Measurements from ENCODE around the gene LENG8. TPM values are rescaled to one million over a fixed set of nuclear protein-coding genes. Genes with fewer than 3 reads are reported as not detected.

Gene LENG8
- total RNA-seq, 1 experiment from 2014 or later = 196 TPM

DNA sequence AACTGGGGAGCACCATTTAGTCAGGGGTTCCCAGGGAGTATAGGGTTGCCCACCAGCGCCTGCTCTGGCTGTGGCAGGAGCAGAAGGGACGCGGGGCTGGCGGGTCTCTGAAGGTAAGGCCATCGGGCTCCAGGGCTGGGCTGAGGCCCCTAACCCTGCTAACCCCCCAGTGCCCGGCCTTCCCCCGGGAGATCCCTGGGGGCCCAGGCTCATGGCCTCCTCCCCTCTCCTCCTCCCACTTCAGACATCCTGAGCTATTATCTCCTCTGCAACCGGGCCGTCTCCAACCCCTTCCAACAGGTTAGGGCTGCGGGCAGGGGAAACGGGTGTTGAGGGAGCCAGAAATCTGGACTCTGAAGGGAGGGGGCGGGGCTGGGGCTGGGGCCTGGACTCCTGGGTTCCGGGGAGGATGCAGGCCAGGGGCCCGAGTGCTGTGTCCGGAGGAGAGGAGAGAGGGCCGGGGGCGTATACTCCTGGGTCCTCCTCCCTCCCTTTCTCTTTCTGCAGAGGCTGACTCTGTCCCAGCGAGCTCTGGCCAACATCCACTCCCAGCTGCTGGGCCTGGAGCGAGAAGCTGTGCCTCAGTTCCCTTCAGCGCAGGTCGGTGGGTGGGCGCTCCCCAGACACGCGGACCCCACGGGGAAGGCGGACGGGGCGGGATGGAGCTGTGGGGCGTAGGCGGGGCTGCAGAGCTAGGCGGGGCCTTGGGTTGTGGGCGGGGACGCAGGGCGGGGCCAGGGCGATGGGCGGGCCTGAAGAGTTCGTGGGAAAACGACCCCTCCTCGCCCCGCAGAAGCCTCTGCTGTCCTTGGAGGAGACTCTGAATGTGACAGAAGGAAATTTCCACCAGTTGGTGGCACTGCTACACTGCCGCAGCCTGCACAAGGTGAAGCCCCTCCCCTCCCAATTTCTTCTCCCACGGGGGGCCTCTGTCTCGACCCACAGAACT, 18.4 kb upstream of the LENG8 start:
- ChIA-PET RAD21 (ENCODE audit: low non-redundant PET in 1 of 2, low total read pairs in 2 of 2, uncharacterized antibody in 2 of 2, unreplicated experiment in 2 of 2) (no interaction called here), CTCF (interaction anchor here (1.2 to 1.4 kb wide), 3 partner anchors 10 to 39 kb away, joined by 3 to 7 read pairs (median 4); no protein-coding TSS in a partner anchor), POLR2A (interaction anchor here (0.9 to 1.6 kb wide), 3 partner anchors 9 to 18 kb away, joined by 3 to 8 read pairs (median 4); partner anchors contain the start of gene LENG8)
- no TSS peak for BruUV-seq (replicated peaks)
- Histone ChIP-seq H4K20me1 (ENCODE audit: insufficient read depth) (no peaks in the 10 kb centered on the region), H3K27me3 (ENCODE audit: insufficient read depth, low read length) (no peaks in the 10 kb centered on the region), H3K36me3 (ENCODE audit: control insufficient read depth in 1 of 2, insufficient read depth in 2 of 2, low read length in 2 of 2) (no peaks in the 10 kb centered on the region), H3K9ac (ENCODE audit: low read length) (peak overlapping the region; percentile 62), H3K79me2 (ENCODE audit: insufficient read depth, low read length) (no peaks in the 10 kb centered on the region), H3K4me3 (replicated peaks in 1 of 2; ENCODE audit: low read depth in 1 of 2, low read length in 2 of 2) (peak overlapping the region; percentile 25 to 46), H2AFZ (ENCODE audit: low read depth, low read length, poor library complexity, severe bottlenecking) (no peak overlapping the region), H3K4me2 (ENCODE audit: low read length) (peak overlapping the region; percentile 88), H3K27ac (ENCODE audit: low read depth, low read length) (peak overlapping the region; percentile 60; the same call in 1 of the 2 replicates), H3K9me3 (ENCODE audit: control insufficient read depth in 1 of 2, insufficient read depth in 1 of 2, low read depth in 1 of 2, low read length in 2 of 2) (no peaks in the 10 kb centered on the region), H3K9me2 (ENCODE audit: insufficient read depth) (no peaks in the 10 kb centered on the region), H3K4me1 (ENCODE audit: control insufficient read depth in 1 of 2, insufficient read depth in 2 of 2, low read length in 2 of 2) (peaks cover 29 to 36% of the 10 kb centered on the region in 2 experiments)
- DNase-seq (ENCODE audit: low read depth, low spot score) (peak; percentile 21), ATAC-seq (peak; percentile 76)
- peak; percentile 4 for TF ChIP-seq POLR2AphosphoS5 (IDR thresholded peaks at IDR 0.05; ENCODE audit: low read depth, low read length)
- no peak for TF ChIP-seq SIN3A (IDR thresholded peaks at IDR 0.05; ENCODE audit: low read depth)
- TF ChIP-seq EZH2phosphoT487 (IDR thresholded peaks at IDR 0.05; ENCODE audit: borderline replicate concordance) = no peak
- intact Hi-C loops (cut with micrococcal nuclease) = no loop called here

DNA sequence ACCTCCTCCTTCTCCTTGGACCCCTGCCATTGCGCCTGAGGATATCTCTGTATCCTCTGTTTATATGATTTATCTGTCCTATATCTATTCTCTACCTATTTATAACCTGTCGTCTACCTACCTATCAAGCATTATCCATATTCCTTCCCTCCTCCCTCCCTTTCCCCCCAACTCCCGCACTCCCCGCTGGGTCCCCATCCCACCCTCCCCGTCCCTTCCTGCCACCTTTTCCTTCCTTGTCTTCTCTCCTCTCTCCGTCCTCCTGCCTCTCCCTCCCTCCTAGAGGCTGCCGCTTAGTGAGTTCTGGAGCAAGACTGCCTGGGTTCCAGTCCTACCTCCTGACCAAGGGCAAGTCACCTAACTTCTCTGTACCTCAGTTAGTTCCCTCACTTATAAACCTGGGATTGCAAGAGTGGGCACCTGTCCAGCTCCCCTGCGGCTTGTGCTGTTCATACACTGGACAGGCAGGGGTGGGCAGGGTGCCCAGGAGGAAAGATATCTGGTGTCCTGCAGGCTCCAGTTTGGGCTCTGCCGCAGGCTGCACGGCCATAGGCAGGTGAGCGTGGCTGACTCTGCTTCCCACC, 17.7 kb upstream of the LENG8 start:
- ATAC-seq = peak; percentile 51
- RAD21 ChIA-PET (ENCODE audit: low non-redundant PET in 1 of 2, low total read pairs in 2 of 2, uncharacterized antibody in 2 of 2, unreplicated experiment in 2 of 2) = interaction anchor here in 1 of 2 experiments (0.6 kb wide), 1 partner anchor 638 kb away, joined by 10 read pairs; no protein-coding TSS in a partner anchor
- intact Hi-C loops (cut with micrococcal nuclease) = no loop called here
- POLR2A ChIA-PET = interaction anchor here (0.9 to 1.6 kb wide), 5 partner anchors 10 to 32 kb away, joined by 3 to 8 read pairs (median 4); partner anchors contain the start of genes LENG8 and LENG9
- Histone ChIP-seq H4K20me1 (ENCODE audit: insufficient read depth) (no peaks in the 10 kb centered on the region), H2AFZ (ENCODE audit: low read depth, low read length, poor library complexity, severe bottlenecking) (no peak overlapping the region), H3K27me3 (ENCODE audit: insufficient read depth, low read length) (no peaks in the 10 kb centered on the region), H3K4me2 (ENCODE audit: low read length) (peak overlapping the region; percentile 88), H3K9me3 (ENCODE audit: control insufficient read depth in 1 of 2, insufficient read depth in 1 of 2, low read depth in 1 of 2, low read length in 2 of 2) (no peaks in the 10 kb centered on the region), H3K27ac (ENCODE audit: low read depth, low read length) (peak overlapping the region; percentile 60), H3K4me3 (replicated peaks in 1 of 2; ENCODE audit: low read depth in 1 of 2, low read length in 2 of 2) (peak overlapping the region; percentile 25 to 46), H3K4me1 (ENCODE audit: control insufficient read depth in 1 of 2, insufficient read depth in 2 of 2, low read length in 2 of 2) (peaks cover 29 to 36% of the 10 kb centered on the region in 2 experiments), H3K9me2 (ENCODE audit: insufficient read depth) (no peaks in the 10 kb centered on the region), H3K9ac (ENCODE audit: low read length) (peak overlapping the region; percentile 62), H3K79me2 (ENCODE audit: insufficient read depth, low read length) (no peaks in the 10 kb centered on the region), H3K36me3 (ENCODE audit: control insufficient read depth in 1 of 2, insufficient read depth in 2 of 2, low read length in 2 of 2) (no peaks in the 10 kb centered on the region)
- peak; percentile 48 for DNase-seq (ENCODE audit: low read depth, low spot score)
- BruUV-seq (replicated peaks) = no TSS peak
- CTCF ChIA-PET = interaction anchor here (0.7 to 1.4 kb wide), 6 partner anchors 10 to 46 kb away, joined by 3 to 7 read pairs (median 3); no protein-coding TSS in a partner anchor
- peak; percentile 31; the same call in 1 of the 2 replicates for TF ChIP-seq SP1 (IDR thresholded peaks at IDR 0.05; ENCODE audit: low read depth)
- TF ChIP-seq EZH2phosphoT487 (IDR thresholded peaks at IDR 0.05; ENCODE audit: borderline replicate concordance) = no peak

Data from HCT116 (cell line).